Bronchial epithelial cell (primary cell): ENCODE measurements around the gene HCRTR2. TPM values are rescaled to one million over a fixed set of nuclear protein-coding genes. Genes with fewer than 3 reads are reported as not detected.
A peak's percentile ranks its signal among the peaks of the same experiment; 100 is the strongest.

Experiments
- DNase-seq: peaks from one replicate; pipeline ENCODE4 v3.0.0-alpha.2; 2010; ENCODE audit warnings: low read depth
- FAIRE-seq: peaks from 2 replicates; lab custom pipeline; 2011; peaks lifted over from hg19 to GRCh38; lab: Jason Lieb, UNC
- H3K27me3 ChIP-seq: 2 replicates; pipeline ENCODE4 v1.5.1; 2011; ENCODE audit warnings: low read length; ENCODE audit not compliant: control insufficient read depth, insufficient read depth
- H3K36me3 ChIP-seq: 2 replicates; pipeline ENCODE4 v1.5.1; 2011; ENCODE audit warnings: low read length; ENCODE audit not compliant: control insufficient read depth, insufficient read depth
- H3K4me3 ChIP-seq: 2 replicates; pipeline ENCODE4 v1.5.1; 2011; ENCODE audit warnings: mild to moderate bottlenecking, low read depth, low read length, control low read depth
- CTCF ChIP-seq: IDR thresholded peaks from 2 replicates; pipeline ENCODE4 v1.5.1; 2011; ENCODE audit warnings: mild to moderate bottlenecking, moderate library complexity, low read length, control low read depth, inconsistent platforms; ENCODE audit not compliant: insufficient read depth, severe bottlenecking
- total RNA-seq: library from RNA; depleted of rRNA; stranded (reverse); fragments of >200 nt; gene quantifications from 2 replicates; pipeline ENCODE4 v1.2.1, GENCODE V29; 2014

Gene HCRTR2
- total RNA-seq, 1 donor from 2014 or later: not detected

GRCh38 chr6:55199239-55199638, 24.9 kb downstream of the HCRTR2 start:
- DNase-seq (no peak), FAIRE-seq (no peak)
- no peaks in the 10 kb centered on the region for H3K27me3 ChIP-seq
- no peak overlapping the region for H3K4me3 ChIP-seq
- no peak for TF ChIP-seq CTCF
- no peaks in the 10 kb centered on the region for H3K36me3 ChIP-seq

GRCh38 chr6:55208478-55209458, 34.5 kb downstream of the HCRTR2 start:
- TF ChIP-seq CTCF: no peak
- H3K27me3 ChIP-seq: no peaks in the 10 kb centered on the region
- DNase-seq (peak; percentile 56), FAIRE-seq (no peak)
- no peaks in the 10 kb centered on the region for H3K36me3 ChIP-seq
- H3K4me3 ChIP-seq: no peak overlapping the region

- Histone ChIP-seq H3K4me3 (no peak overlapping the region), H3K36me3 (no peaks in the 10 kb centered on the region), H3K27me3 (no peaks in the 10 kb centered on the region)
- TF ChIP-seq CTCF: no peak
- DNase-seq (no peak), FAIRE-seq (no peak)
These were observed 36.6 kb downstream of the HCRTR2 start for GRCh38 chr6:55210952-55211351.

- H3K4me3 ChIP-seq: no peak overlapping the region
- DNase-seq (peak; percentile 63), FAIRE-seq (no peak)
These were observed 37.8 kb downstream of the HCRTR2 start for GRCh38 chr6:55212156-55212555.

GRCh38 chr6:55220961-55221360, 46.6 kb downstream of the HCRTR2 start:
- TF ChIP-seq CTCF: no peak
- FAIRE-seq: no peak
- H3K27me3 ChIP-seq: no peaks in the 10 kb centered on the region
- no peaks in the 10 kb centered on the region for H3K36me3 ChIP-seq
- no peak for DNase-seq
- no peak overlapping the region for H3K4me3 ChIP-seq

More at GRCh38 chr6:55212156-55212555, 37.8 kb downstream of the HCRTR2 start:
- Histone ChIP-seq H3K27me3 (no peaks in the 10 kb centered on the region), H3K36me3 (no peaks in the 10 kb centered on the region)
- TF ChIP-seq CTCF: no peak
